MM.1S (cell line): ENCODE measurements around the gene CES4A.

Experiments
- EZH2 ChIP-seq: fragments of 300-600 bp; sonication (generic); optimal IDR thresholded peaks from 2 replicates; pipeline ENCODE3; 2017; ENCODE audit warnings: low read depth, mild to moderate bottlenecking, antibody characterized with exemption, low read length, mixed read lengths
- EZH2phosphoT487 ChIP-seq: fragments of 300-600 bp; sonication (generic); IDR thresholded peaks from 2 replicates; pipeline ENCODE4 v1.6.1; 2018; ENCODE audit warnings: antibody characterized with exemption, low read length
- TF ChIP-seq, protein P1 (sequence below): fragments of 300-600 bp; sonication (generic); IDR thresholded peaks from 2 replicates; pipeline ENCODE4 v1.5.1; 2016; ENCODE audit warnings: antibody characterized with exemption, low read length, mixed read lengths

- TF ChIP-seq EZH2 (no peak), EZH2phosphoT487 (no peak)
- TF ChIP-seq, protein P1, sequence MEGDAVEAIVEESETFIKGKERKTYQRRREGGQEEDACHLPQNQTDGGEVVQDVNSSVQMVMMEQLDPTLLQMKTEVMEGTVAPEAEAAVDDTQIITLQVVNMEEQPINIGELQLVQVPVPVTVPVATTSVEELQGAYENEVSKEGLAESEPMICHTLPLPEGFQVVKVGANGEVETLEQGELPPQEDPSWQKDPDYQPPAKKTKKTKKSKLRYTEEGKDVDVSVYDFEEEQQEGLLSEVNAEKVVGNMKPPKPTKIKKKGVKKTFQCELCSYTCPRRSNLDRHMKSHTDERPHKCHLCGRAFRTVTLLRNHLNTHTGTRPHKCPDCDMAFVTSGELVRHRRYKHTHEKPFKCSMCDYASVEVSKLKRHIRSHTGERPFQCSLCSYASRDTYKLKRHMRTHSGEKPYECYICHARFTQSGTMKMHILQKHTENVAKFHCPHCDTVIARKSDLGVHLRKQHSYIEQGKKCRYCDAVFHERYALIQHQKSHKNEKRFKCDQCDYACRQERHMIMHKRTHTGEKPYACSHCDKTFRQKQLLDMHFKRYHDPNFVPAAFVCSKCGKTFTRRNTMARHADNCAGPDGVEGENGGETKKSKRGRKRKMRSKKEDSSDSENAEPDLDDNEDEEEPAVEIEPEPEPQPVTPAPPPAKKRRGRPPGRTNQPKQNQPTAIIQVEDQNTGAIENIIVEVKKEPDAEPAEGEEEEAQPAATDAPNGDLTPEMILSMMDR: no peak
Observed at GRCh38 chr16:66943426-66944053, 44.8 kb upstream of the CES4A start.
